IMR-90 (cell line): ENCODE measurements around the gene CDK5RAP2. TPM values are rescaled to one million over a fixed set of nuclear protein-coding genes. Genes with fewer than 3 reads are reported as not detected.
"Not testable (repeated sequence)": the region's sequence is repeated elsewhere in the genome, so short reads cannot be mapped to it uniquely, and the experiment has no call there.

Experiments
- ATAC-seq: fragments of 200-7000 bp; cut with Tn5 transposase; 2 replicates; pipeline ENCODE4 v1.9.1; 2020; ENCODE audit warnings: low read depth, mild to moderate bottlenecking, moderate library complexity
- BruUV-seq: library from RNA; stranded (reverse); fragments of 400-500 nt; replicated peaks from 2 replicates; lab custom pipeline; 2021; lab: Mats Ljungman, UMichigan
- CTCF ChIA-PET: fragments of 300-600 bp; formaldehyde crosslinking; extraction: SDS; loops from one replicate; lab custom pipeline; 2021; ENCODE audit warnings: antibody characterized with exemption; lab: Yijun Ruan, JAX
- POLR2A ChIA-PET: fragments of 300-600 bp; sonication (Branson Sonifier 250); formaldehyde crosslinking; loops from one replicate; lab custom pipeline; 2022; ENCODE audit warnings: antibody characterized with exemption; ENCODE audit not compliant: unreplicated experiment; lab: Charles Lee
- DNase-seq: peaks from one replicate; pipeline ENCODE4 v3.0.0; 2013
- H2AFZ ChIP-seq: replicated peaks from 2 replicates; pipeline ENCODE3; 2013; ENCODE audit warnings: low read length, mild to moderate bottlenecking; ENCODE audit not compliant: poor library complexity
- H2AK5ac ChIP-seq: 2 replicates; pipeline ENCODE4 v1.6.1; 2013; ENCODE audit warnings: low read depth, low read length, inconsistent platforms
- H2AK9ac ChIP-seq: replicated peaks from 2 replicates; pipeline ENCODE3; 2013; ENCODE audit warnings: mild to moderate bottlenecking, low read depth, low read length, moderate library complexity; ENCODE audit not compliant: poor library complexity
- H2BK120ac ChIP-seq: 2 replicates; pipeline ENCODE4 v1.6.1; 2013; ENCODE audit warnings: low read depth, low read length, inconsistent platforms
- H2BK15ac ChIP-seq: 3 replicates; pipeline ENCODE4 v1.6.1; 2013; ENCODE audit warnings: low read depth, low read length, inconsistent platforms
- H2BK20ac ChIP-seq: 2 replicates; pipeline ENCODE4 v1.6.1; 2013; ENCODE audit warnings: low read depth, mild to moderate bottlenecking, inconsistent platforms, low read length, moderate library complexity
- H2BK5ac ChIP-seq: 2 replicates; pipeline ENCODE4 v1.6.1; 2013; ENCODE audit warnings: mild to moderate bottlenecking, low read depth, low read length, inconsistent platforms; ENCODE audit not compliant: poor library complexity, severe bottlenecking
- H3K14ac ChIP-seq: replicated peaks from 2 replicates; pipeline ENCODE4 v1.6.1; 2013; ENCODE audit warnings: low read depth, low read length, inconsistent platforms
- H3K18ac ChIP-seq: 2 replicates; pipeline ENCODE4 v1.6.1; 2013; ENCODE audit warnings: low read depth, low read length, control low read depth
- H3K23ac ChIP-seq: 2 replicates; pipeline ENCODE4 v1.6.1; 2013; ENCODE audit warnings: low read depth, low read length, inconsistent platforms
- H3K27ac ChIP-seq: 2 replicates; pipeline ENCODE4 v1.5.1; 2013; ENCODE audit warnings: mild to moderate bottlenecking, control low read depth, low read length; ENCODE audit not compliant: insufficient read depth
- H3K27me3 ChIP-seq: 2 replicates; pipeline ENCODE4 v1.6.1; 2013; ENCODE audit warnings: low read length; ENCODE audit not compliant: control insufficient read depth, insufficient read depth
- H3K36me3 ChIP-seq: 2 replicates; pipeline ENCODE4 v1.6.1; 2013; ENCODE audit warnings: low read length, mixed read lengths; ENCODE audit not compliant: control insufficient read depth, insufficient read depth
- H3K4ac ChIP-seq: 2 replicates; pipeline ENCODE4 v1.6.1; 2013; ENCODE audit warnings: low read depth, low read length, inconsistent platforms
- H3K4me1 ChIP-seq: 2 replicates; pipeline ENCODE4 v1.6.1; 2013; ENCODE audit warnings: low read length, mixed read lengths; ENCODE audit not compliant: control insufficient read depth, insufficient read depth
- H3K4me2 ChIP-seq: 2 replicates; pipeline ENCODE4 v1.6.1; 2013; ENCODE audit warnings: low read depth, mild to moderate bottlenecking, control low read depth, low read length, moderate library complexity
- H3K4me3 ChIP-seq: 2 replicates; pipeline ENCODE4 v1.5.1; 2013; ENCODE audit warnings: low read depth, mild to moderate bottlenecking, control low read depth, low read length, moderate library complexity; ENCODE audit not compliant: insufficient read depth
- H3K56ac ChIP-seq: 2 replicates; pipeline ENCODE4 v1.6.1; 2013; ENCODE audit warnings: low read length, inconsistent platforms; ENCODE audit not compliant: insufficient read depth; ENCODE audit errors: extremely low read depth
- H3K79me1 ChIP-seq, 2 experiments: 2 replicates each; pipeline ENCODE4 v1.6.1; 2013; ENCODE audit warnings: low read length in 2 of 2, inconsistent platforms in 1 of 2, low read depth in 1 of 2
- H3K9ac ChIP-seq: 2 replicates; pipeline ENCODE4 v1.6.1; 2013; ENCODE audit warnings: low read depth, low read length, control low read depth
- H3K9me1 ChIP-seq: 2 replicates; pipeline ENCODE4 v1.6.1; 2013; ENCODE audit warnings: low read length, inconsistent platforms; ENCODE audit not compliant: insufficient read depth
- H3K9me3 ChIP-seq: 2 replicates; pipeline ENCODE4 v1.6.1; 2013; ENCODE audit warnings: low read length; ENCODE audit not compliant: control insufficient read depth, insufficient read depth
- H4K20me1 ChIP-seq: 2 replicates; pipeline ENCODE4 v1.6.1; 2013; ENCODE audit warnings: low read length, inconsistent platforms; ENCODE audit not compliant: insufficient read depth
- H4K5ac ChIP-seq: 2 replicates; pipeline ENCODE4 v1.6.1; 2013; ENCODE audit warnings: mild to moderate bottlenecking, low read depth, low read length, control low read depth
- H4K8ac ChIP-seq, 2 experiments: 2 replicates each; pipeline ENCODE4 v1.6.1; 2013; ENCODE audit warnings: low read depth in 2 of 2, low read length in 2 of 2, control low read depth in 1 of 2, inconsistent platforms in 1 of 2
- H4K91ac ChIP-seq: 2 replicates; pipeline ENCODE4 v1.6.1; 2013; ENCODE audit warnings: low read depth, low read length, inconsistent platforms; ENCODE audit not compliant: insufficient read depth
- WGBS, 2 experiments: methylation state at CpG; one replicate each; pipeline versions ENCODE4 v1.1.5 to v1.1.7; 2013; ENCODE audit warnings: missing lambda C conversion rate in 2 of 2; ENCODE audit not compliant: insufficient read length in 1 of 2; ENCODE audit errors: extremely low coverage in 2 of 2; 5-methylcytosine and 5-hydroxymethylcytosine counted together
- dilution Hi-C: fragments of 300-500 bp; cut with HindIII; formaldehyde crosslinking; loops from one replicate; pipeline ENCODE4 v1.14.3; 2018; ENCODE audit warnings: low sequenced_read_pairs; ENCODE audit not compliant: unreplicated experiment
- in situ Hi-C: fragments of 300-500 bp; cut with MboI; formaldehyde crosslinking; loops from 3 replicates; pipeline ENCODE4 v1.14.3; 2019; ENCODE audit warnings: low sequenced_read_pairs, inconsistent platforms, mixed read lengths
- intact Hi-C: fragments of 100-400 bp; cut with micrococcal nuclease; formaldehyde crosslinking; loops from 2 replicates; pipeline ENCODE4 v1.10.0; 2022
- polyA plus RNA-seq, 3 experiments: library from polyadenylated mRNA; depleted of rRNA; stranded (reverse); fragments of >200 nt; gene quantifications; 2 replicates each; pipeline ENCODE4 v1.2.3, GENCODE V29; 2012; ENCODE audit warnings: low replicate concordance in 1 of 3
- total RNA-seq: library from RNA; depleted of rRNA; stranded (reverse); fragments of >200 nt; gene quantifications from 2 replicates; pipeline ENCODE4 v1.2.3, GENCODE V29; 2012

CDK5RAP2 gene
- total and polyA plus RNA-seq, 2 of the 4 experiments (the other 2 are of a cell fraction) = 29.5 to 31.7 TPM

DNA sequence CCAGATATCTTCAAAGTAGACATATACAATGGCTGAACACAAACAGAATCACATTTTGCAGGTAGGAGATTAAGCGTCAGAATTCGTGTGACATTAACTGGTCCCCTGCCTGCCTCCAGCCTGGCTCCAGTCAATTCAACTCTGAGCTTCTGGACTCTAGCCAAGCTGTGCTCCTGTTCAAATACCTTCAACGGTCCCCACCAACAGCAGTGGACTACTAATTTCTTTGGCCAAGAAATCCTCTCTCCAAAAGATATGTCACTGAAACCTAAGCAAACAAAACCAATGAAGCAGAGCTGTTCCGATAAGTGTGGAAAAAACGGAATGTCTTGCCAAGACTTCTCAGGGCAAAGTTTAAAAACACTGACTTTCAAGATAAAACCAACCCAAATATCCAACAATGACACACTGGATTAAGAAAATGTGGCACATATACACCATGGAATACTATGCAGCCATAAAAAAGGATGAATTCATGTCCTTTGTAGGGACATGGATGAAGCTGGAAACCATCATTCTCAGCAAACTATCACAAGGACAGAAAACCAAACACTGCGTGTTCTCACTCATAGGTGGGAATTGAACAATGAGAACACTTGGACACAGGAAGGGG is 49.6 kb downstream of the CDK5RAP2 start:
- peaks cover 38% of the 10 kb centered on the region for H3K36me3 ChIP-seq
- H3K9ac ChIP-seq, in situ Hi-C loops, H3K4me2 ChIP-seq, ATAC-seq, H3K56ac ChIP-seq, H3K27me3 ChIP-seq, H4K20me1 ChIP-seq, H3K27ac ChIP-seq, H3K23ac ChIP-seq, H3K9me3 ChIP-seq, H4K8ac ChIP-seq, H3K18ac ChIP-seq, H3K4me3 ChIP-seq, H3K14ac ChIP-seq, H3K79me1 ChIP-seq, BruUV-seq, H4K91ac ChIP-seq, H3K4me1 ChIP-seq, H2BK120ac ChIP-seq, H3K9me1 ChIP-seq, H2AK9ac ChIP-seq, DNase-seq, H2BK20ac ChIP-seq, H3K4ac ChIP-seq, H4K5ac ChIP-seq, POLR2A ChIA-PET, dilution Hi-C loops, H2BK5ac ChIP-seq, H2AK5ac ChIP-seq, H2AFZ ChIP-seq, H2BK15ac ChIP-seq: not testable (repeated sequence)
- 100% methylated on average over 2 of the region's 6 CpGs; no CpG with 5 or more reads in 1 of the 2 experiments for WGBS, 2 experiments
- intact Hi-C loops = loop anchor here (5.0 kb wide), 1 partner anchor 568 kb away; no protein-coding TSS in a partner anchor
- CTCF ChIA-PET = interaction anchor here (1.4 to 1.9 kb wide), 2 partner anchors 13 to 19 kb away, joined by 7 read pairs; no protein-coding TSS in a partner anchor
